ENCODE data around the gene EVI5L. TPM values are rescaled to one million over a fixed set of nuclear protein-coding genes. Genes with fewer than 3 reads are reported as not detected.

The EVI5L gene
- total and polyA plus RNA-seq, 2 of the 13 experiments (the other 11 are each of a cell fraction or from before 2014, with no cell fraction given) = 1.7 to 2.4 TPM

GRCh38 chr19:7852851-7853769, 23.1 kb downstream of the EVI5L start (continued):
- TF ChIP-seq KIAA2018 (CRISPR knock-in tag; IDR thresholded peaks at IDR 0.05; ENCODE audit: borderline replicate concordance) (no peak), HDAC6 (IDR thresholded peaks at IDR 0.05; ENCODE audit: low read depth, low read length) (no peak), SATB2 (CRISPR knock-in tag; IDR thresholded peaks at IDR 0.05) (no peak), ZNF777 (CRISPR knock-in tag; IDR thresholded peaks at IDR 0.05) (0 out of 2 replicates have a peak, but pooled peaks have one; percentile 34), CCDC6 (CRISPR knock-in tag; IDR thresholded peaks at IDR 0.05) (no peak), ZNF256 (CRISPR knock-in tag; conservative IDR thresholded peaks at IDR 0.05) (peak; percentile 95; the same call in 1 of the 2 replicates), ZNF639 (CRISPR knock-in tag; conservative IDR thresholded peaks at IDR 0.05) (peak; percentile 63; the same call in 1 of the 2 replicates), RARG (CRISPR knock-in tag; IDR thresholded peaks at IDR 0.05; ENCODE audit: low read depth) (no peak), PAF1 (CRISPR knock-in tag; IDR thresholded peaks at IDR 0.05) (no peak), ZBTB8A (CRISPR knock-in tag; IDR thresholded peaks at IDR 0.05; ENCODE audit: borderline replicate concordance, low read depth) (no peak), ZNF546 (CRISPR knock-in tag; conservative IDR thresholded peaks at IDR 0.05) (no peak), FOXO4 (CRISPR knock-in tag; conservative IDR thresholded peaks at IDR 0.05) (no peak)
- TF ChIP-seq, protein P1, sequence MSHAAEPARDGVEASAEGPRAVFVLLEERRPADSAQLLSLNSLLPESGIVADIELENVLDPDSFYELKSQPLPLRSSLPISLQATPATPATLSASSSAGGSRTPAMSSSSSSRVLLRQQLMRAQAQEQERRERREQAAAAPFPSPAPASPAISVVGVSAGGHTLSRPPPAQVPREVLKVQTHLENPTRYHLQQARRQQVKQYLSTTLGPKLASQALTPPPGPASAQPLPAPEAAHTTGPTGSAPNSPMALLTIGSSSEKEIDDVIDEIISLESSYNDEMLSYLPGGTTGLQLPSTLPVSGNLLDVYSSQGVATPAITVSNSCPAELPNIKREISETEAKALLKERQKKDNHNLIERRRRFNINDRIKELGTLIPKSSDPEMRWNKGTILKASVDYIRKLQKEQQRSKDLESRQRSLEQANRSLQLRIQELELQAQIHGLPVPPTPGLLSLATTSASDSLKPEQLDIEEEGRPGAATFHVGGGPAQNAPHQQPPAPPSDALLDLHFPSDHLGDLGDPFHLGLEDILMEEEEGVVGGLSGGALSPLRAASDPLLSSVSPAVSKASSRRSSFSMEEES (CRISPR knock-in tag; IDR thresholded peaks at IDR 0.05) = peak; percentile 88
- TF ChIP-seq, protein P2, sequence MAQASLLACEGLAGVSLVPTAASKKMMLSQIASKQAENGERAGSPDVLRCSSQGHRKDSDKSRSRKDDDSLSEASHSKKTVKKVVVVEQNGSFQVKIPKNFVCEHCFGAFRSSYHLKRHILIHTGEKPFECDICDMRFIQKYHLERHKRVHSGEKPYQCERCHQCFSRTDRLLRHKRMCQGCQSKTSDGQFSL (CRISPR knock-in tag; IDR thresholded peaks at IDR 0.05) = peak; percentile 76
